HepG2 (cell line): Measurements from ENCODE around the gene MOG. TPM values are rescaled to one million over a fixed set of nuclear protein-coding genes. Genes with fewer than 3 reads are reported as not detected.

ENCODE experiments used
- ATAC-seq: fragments of 200-7000 bp; cut with Tn5 transposase; 3 replicates; pipeline ENCODE4 v1.9.1; 2020; ENCODE audit warnings: mild to moderate bottlenecking, moderate library complexity
- BruUV-seq: library from RNA; stranded (reverse); fragments of 400-500 nt; replicated peaks from 2 replicates; lab custom pipeline; 2021; lab: Mats Ljungman, UMichigan
- CTCF ChIA-PET: fragments of 300-600 bp; formaldehyde crosslinking; extraction: SDS; loops from one replicate; lab custom pipeline; 2021; ENCODE audit warnings: low total read pairs, inconsistent platforms, low intra/inter-chr PET ratio; lab: Yijun Ruan, JAX
- POLR2A ChIA-PET: fragments of 350-600 bp; sonication (Branson Sonifier 250); formaldehyde crosslinking; loops from one replicate; lab custom pipeline; 2020; ENCODE audit warnings: antibody characterized with exemption, inconsistent platforms; lab: Yijun Ruan, JAX
- DNase-seq: peaks from one replicate; pipeline ENCODE4 v3.0.0-alpha.2; 2015; ENCODE audit warnings: low spot score
- FAIRE-seq: peaks from 3 replicates; lab custom pipeline; 2011; peaks lifted over from hg19 to GRCh38; lab: Jason Lieb, UNC
- H2AFZ ChIP-seq: one replicate; pipeline ENCODE4 v1.6.1; 2011; ENCODE audit warnings: low read length, inconsistent platforms
- H3K27ac ChIP-seq: fragments of 300-600 bp; 3 replicates; pipeline ENCODE4 v1.8.0; 2011; ENCODE audit warnings: mixed run types, mild to moderate bottlenecking, mixed read lengths, low read length, inconsistent platforms; ENCODE audit not compliant: insufficient read depth; ENCODE audit errors: extremely low read length
- H3K27me3 ChIP-seq, 2 experiments: fragments of 200-600 bp in 1 of 2; 2 replicates in 1 of 2; 3 replicates in 1 of 2; pipeline versions ENCODE4 v1.6.0 to v1.8.0; 2011; ENCODE audit warnings: low read length in 2 of 2, mild to moderate bottlenecking in 2 of 2, moderate library complexity in 2 of 2, inconsistent platforms in 1 of 2; ENCODE audit not compliant: insufficient read depth in 2 of 2, control insufficient read depth in 1 of 2
- H3K36me3 ChIP-seq, 2 experiments: fragments of 200-600 bp in 1 of 2; replicated peaks in 1 of 2; 2 replicates in 1 of 2; 3 replicates in 1 of 2; pipeline versions ENCODE4 v1.5.1 to v1.8.0; 2011; ENCODE audit warnings: low read length in 2 of 2, inconsistent platforms in 1 of 2; ENCODE audit not compliant: insufficient read depth in 2 of 2, control insufficient read depth in 1 of 2
- H3K4me1 ChIP-seq: 2 replicates; pipeline ENCODE4 v1.5.1; 2012; ENCODE audit warnings: low read length, inconsistent platforms; ENCODE audit not compliant: insufficient read depth
- H3K4me2 ChIP-seq: 2 replicates; pipeline ENCODE4 v1.6.0; 2011; ENCODE audit warnings: low read depth, low read length, inconsistent platforms
- H3K4me3 ChIP-seq, 3 experiments: fragments of 200-600 bp in 1 of 3; sonication (generic), shearing (Covaris generic) in 1 of 3; replicated peaks in 1 of 3; 2 replicates each; pipeline ENCODE4 v1.5.1; 2011 to 2016; ENCODE audit warnings: low read length in 3 of 3, inconsistent platforms in 2 of 3, low read depth in 2 of 3, mild to moderate bottlenecking in 2 of 3, control low read depth in 1 of 3, mixed read lengths in 1 of 3; ENCODE audit not compliant: insufficient read depth in 1 of 3
- H3K79me2 ChIP-seq: one replicate; pipeline ENCODE4 v1.6.1; 2011; ENCODE audit warnings: low read length, inconsistent platforms; ENCODE audit not compliant: insufficient read depth
- H3K9ac ChIP-seq: 2 replicates; pipeline ENCODE4 v1.6.0; 2011; ENCODE audit warnings: mild to moderate bottlenecking, low read depth, low read length, inconsistent platforms; ENCODE audit not compliant: insufficient read depth
- H3K9me3 ChIP-seq: 2 replicates; pipeline ENCODE4 v1.5.1; 2012; ENCODE audit warnings: mild to moderate bottlenecking, low read length
- H4K20me1 ChIP-seq: 2 replicates; pipeline ENCODE4 v1.6.0; 2011; ENCODE audit warnings: inconsistent platforms, mild to moderate bottlenecking, low read length, moderate library complexity; ENCODE audit not compliant: insufficient read depth
- HMG20B ChIP-seq: conservative IDR thresholded peaks from 2 replicates; pipeline ENCODE4 v1.6.1; 2016; ENCODE audit warnings: missing genetic modification reagents, missing compliant biosample characterization
- KAT8 ChIP-seq: IDR thresholded peaks from 2 replicates; pipeline ENCODE4 v1.6.1; 2016; ENCODE audit warnings: missing genetic modification reagents, missing compliant biosample characterization
- KMT2A ChIP-seq: sonication (generic); formaldehyde crosslinking; IDR thresholded peaks from 2 replicates; pipeline ENCODE4 v1.4.0; 2020; ENCODE audit warnings: missing genetic modification reagents
- MAF1 ChIP-seq: sonication (generic); formaldehyde crosslinking; IDR thresholded peaks from 2 replicates; pipeline ENCODE4 v1.5.0; 2020; ENCODE audit warnings: missing genetic modification reagents, borderline replicate concordance
- RAD21 ChIP-seq: fragments of 450-650 bp; formaldehyde crosslinking; IDR thresholded peaks from 2 replicates; pipeline ENCODE4 v1.5.0; 2020; ENCODE audit warnings: mild to moderate bottlenecking
- ZBTB3 ChIP-seq: sonication (generic); formaldehyde crosslinking; IDR thresholded peaks from 2 replicates; pipeline ENCODE4 v1.4.0; 2020; ENCODE audit warnings: low read depth, mild to moderate bottlenecking, moderate library complexity, missing genetic modification reagents, borderline replicate concordance
- ZNF720 ChIP-seq: sonication (generic); formaldehyde crosslinking; IDR thresholded peaks from 2 replicates; pipeline ENCODE4 v1.4.0; 2020; ENCODE audit warnings: missing genetic modification reagents
- ZNF781 ChIP-seq: sonication (generic); formaldehyde crosslinking; IDR thresholded peaks from 2 replicates; pipeline ENCODE4 v1.5.1; 2020; ENCODE audit warnings: borderline replicate concordance, mild to moderate bottlenecking, missing genetic modification reagents; ENCODE audit errors: not compliant biosample characterization
- WGBS: methylation state at CpG from one replicate; pipeline ENCODE4 v1.1.6; 2017; ENCODE audit warnings: low lambda C conversion rate; 5-methylcytosine and 5-hydroxymethylcytosine counted together
- in situ Hi-C: cut with HindIII; loops from 2 replicates; pipeline ENCODE4 v1.10.0; 2017; ENCODE audit warnings: low pct_unique_long_range_greater_than_20kb; ENCODE audit not compliant: extremely low pct_ligation_motif_present
- intact Hi-C: fragments of 100-400 bp; cut with micrococcal nuclease; formaldehyde crosslinking; loops from one replicate; pipeline ENCODE4 v1.10.0; 2022; ENCODE audit not compliant: unreplicated experiment
- polyA plus RNA-seq, 8 experiments: library from polyadenylated mRNA; depleted of rRNA in 3 of 8; stranded (reverse) in 7 of 8; unstranded in 1 of 8; fragments of >200 nt; fragmentation: Illumina TruSeq in 4 of 8; extraction: Trizol in 4 of 8; gene quantifications; 2 replicates each; pipeline versions ENCODE4 v1.2.1 to v1.2.3, GENCODE V29; 2011 to 2016; ENCODE audit warnings: low read depth in 4 of 8, missing spikeins in 1 of 8, mixed read lengths in 1 of 8; ENCODE audit not compliant: insufficient read depth in 1 of 8
- total RNA-seq, 5 experiments: library from RNA; depleted of rRNA; stranded (reverse); fragments of >200 nt; fragmentation: Illumina TruSeq; extraction: Trizol; gene quantifications; 2 replicates each; pipeline ENCODE4 v1.2.3, GENCODE V29; 2016; ENCODE audit warnings: low read depth in 1 of 5
- TF ChIP-seq, protein P1 (sequence below): sonication (generic); formaldehyde crosslinking; conservative IDR thresholded peaks from 2 replicates; pipeline ENCODE4 v1.4.0; 2020; ENCODE audit warnings: mild to moderate bottlenecking, missing genetic modification reagents, moderate library complexity
- TF ChIP-seq, protein P2 (sequence below): sonication (generic); formaldehyde crosslinking; IDR thresholded peaks from 2 replicates; pipeline ENCODE4 v1.4.0; 2020; ENCODE audit warnings: missing genetic modification reagents, low read depth, mild to moderate bottlenecking, borderline replicate concordance
- TF ChIP-seq, protein P3 (sequence below): sonication (generic); formaldehyde crosslinking; IDR thresholded peaks from 2 replicates; pipeline ENCODE4 v1.8.1; 2023; ENCODE audit warnings: mild to moderate bottlenecking, moderate library complexity, missing genetic modification reagents
- TF ChIP-seq, protein P4 (sequence below): sonication (generic); formaldehyde crosslinking; IDR thresholded peaks from 2 replicates; pipeline ENCODE4 v1.4.0; 2020; ENCODE audit warnings: missing genetic modification reagents
- TF ChIP-seq, protein P5 (sequence below): sonication (generic); formaldehyde crosslinking; IDR thresholded peaks from 2 replicates; pipeline ENCODE4 v1.4.0; 2020; ENCODE audit warnings: low read depth, mild to moderate bottlenecking, missing genetic modification reagents

Gene MOG
- total and polyA plus RNA-seq, 2 of the 13 experiments (the other 11 are each of a cell fraction or from before 2014, with no cell fraction given): not detected

DNA sequence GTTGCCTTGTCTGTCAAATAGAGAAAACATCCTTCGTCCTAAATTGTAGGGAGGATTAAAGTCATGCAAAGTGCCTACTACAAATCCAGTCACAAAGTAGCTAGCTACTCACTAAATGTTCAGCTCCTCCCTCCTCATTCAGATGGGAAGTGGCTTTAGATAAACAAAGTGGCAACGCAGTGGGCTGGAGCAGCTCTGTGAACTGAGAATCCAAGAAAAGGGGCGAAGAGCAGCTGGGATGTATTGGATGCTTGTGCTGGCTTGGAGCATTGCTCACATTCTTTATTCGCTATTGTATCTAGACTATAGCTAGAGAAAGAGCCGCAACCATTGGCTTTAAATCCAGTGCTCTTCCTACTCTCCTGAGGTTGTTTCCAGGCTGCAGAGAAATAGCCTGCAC lies 10.3 kb downstream of the MOG start:
- BruUV-seq: no TSS peak
- Histone ChIP-seq H3K9ac (no peak overlapping the region), H3K36me3 (no peaks in the 10 kb centered on the region), H2AFZ (no peak overlapping the region), H3K4me1 (no peaks in the 10 kb centered on the region), H3K4me2 (no peak overlapping the region), H3K27me3 (peaks cover 2 to 12% of the 10 kb centered on the region in 2 experiments; a peak in 3 of 5 replicates), H3K79me2 (no peaks in the 10 kb centered on the region), H3K27ac (no peak overlapping the region), H3K4me3 (no peak overlapping the region), H4K20me1 (no peaks in the 10 kb centered on the region), H3K9me3 (no peaks in the 10 kb centered on the region)
- ChIA-PET CTCF (no interaction called here), POLR2A (no interaction called here)
- FAIRE-seq (no peak), DNase-seq (no peak), ATAC-seq (no peak)
- 30% methylated on average over 5 of the region's 5 CpGs for WGBS
- in situ Hi-C loops: no loop called here
- intact Hi-C loops: no loop called here
- TF ChIP-seq RAD21 (CRISPR knock-in tag) (no peak), ZBTB3 (CRISPR knock-in tag) (no peak), KMT2A (CRISPR knock-in tag) (no peak), ZNF781 (CRISPR knock-in tag) (no peak), ZNF720 (no peak), KAT8 (CRISPR knock-in tag) (no peak), MAF1 (CRISPR knock-in tag) (no peak), HMG20B (no peak)
- TF ChIP-seq, protein P1, sequence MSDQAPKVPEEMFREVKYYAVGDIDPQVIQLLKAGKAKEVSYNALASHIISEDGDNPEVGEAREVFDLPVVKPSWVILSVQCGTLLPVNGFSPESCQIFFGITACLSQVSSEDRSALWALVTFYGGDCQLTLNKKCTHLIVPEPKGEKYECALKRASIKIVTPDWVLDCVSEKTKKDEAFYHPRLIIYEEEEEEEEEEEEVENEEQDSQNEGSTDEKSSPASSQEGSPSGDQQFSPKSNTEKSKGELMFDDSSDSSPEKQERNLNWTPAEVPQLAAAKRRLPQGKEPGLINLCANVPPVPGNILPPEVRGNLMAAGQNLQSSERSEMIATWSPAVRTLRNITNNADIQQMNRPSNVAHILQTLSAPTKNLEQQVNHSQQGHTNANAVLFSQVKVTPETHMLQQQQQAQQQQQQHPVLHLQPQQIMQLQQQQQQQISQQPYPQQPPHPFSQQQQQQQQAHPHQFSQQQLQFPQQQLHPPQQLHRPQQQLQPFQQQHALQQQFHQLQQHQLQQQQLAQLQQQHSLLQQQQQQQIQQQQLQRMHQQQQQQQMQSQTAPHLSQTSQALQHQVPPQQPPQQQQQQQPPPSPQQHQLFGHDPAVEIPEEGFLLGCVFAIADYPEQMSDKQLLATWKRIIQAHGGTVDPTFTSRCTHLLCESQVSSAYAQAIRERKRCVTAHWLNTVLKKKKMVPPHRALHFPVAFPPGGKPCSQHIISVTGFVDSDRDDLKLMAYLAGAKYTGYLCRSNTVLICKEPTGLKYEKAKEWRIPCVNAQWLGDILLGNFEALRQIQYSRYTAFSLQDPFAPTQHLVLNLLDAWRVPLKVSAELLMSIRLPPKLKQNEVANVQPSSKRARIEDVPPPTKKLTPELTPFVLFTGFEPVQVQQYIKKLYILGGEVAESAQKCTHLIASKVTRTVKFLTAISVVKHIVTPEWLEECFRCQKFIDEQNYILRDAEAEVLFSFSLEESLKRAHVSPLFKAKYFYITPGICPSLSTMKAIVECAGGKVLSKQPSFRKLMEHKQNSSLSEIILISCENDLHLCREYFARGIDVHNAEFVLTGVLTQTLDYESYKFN (CRISPR knock-in tag): no peak
- TF ChIP-seq, protein P2, sequence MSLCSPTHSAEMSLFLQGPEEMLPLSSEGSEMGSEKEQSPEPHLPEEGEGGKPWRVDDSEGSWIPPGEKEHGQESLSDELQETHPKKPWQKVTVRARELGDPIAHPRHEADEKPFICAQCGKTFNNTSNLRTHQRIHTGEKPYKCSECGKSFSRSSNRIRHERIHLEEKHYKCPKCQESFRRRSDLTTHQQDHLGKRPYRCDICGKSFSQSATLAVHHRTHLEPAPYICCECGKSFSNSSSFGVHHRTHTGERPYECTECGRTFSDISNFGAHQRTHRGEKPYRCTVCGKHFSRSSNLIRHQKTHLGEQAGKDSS (CRISPR knock-in tag): no peak
- TF ChIP-seq, protein P3, sequence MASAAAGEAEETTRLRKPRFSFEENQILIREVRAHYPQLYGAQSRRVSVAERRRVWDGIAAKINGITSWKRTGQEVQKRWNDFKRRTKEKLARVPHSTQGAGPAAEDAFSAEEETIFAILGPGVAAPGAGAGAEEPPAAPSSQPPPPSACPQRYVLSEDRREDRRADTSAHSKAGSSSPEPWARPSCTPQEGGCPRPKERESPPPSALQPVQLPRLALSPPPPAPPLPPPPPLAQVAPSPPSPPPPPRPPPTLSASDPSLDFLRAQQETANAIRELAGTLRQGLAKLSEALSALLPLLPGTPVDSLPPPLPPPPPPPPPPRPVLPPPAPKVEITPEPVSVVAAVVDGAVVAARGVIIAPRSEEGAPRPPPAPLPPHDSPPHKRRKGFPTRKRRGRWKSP (CRISPR knock-in tag): no peak
- TF ChIP-seq, protein P4, sequence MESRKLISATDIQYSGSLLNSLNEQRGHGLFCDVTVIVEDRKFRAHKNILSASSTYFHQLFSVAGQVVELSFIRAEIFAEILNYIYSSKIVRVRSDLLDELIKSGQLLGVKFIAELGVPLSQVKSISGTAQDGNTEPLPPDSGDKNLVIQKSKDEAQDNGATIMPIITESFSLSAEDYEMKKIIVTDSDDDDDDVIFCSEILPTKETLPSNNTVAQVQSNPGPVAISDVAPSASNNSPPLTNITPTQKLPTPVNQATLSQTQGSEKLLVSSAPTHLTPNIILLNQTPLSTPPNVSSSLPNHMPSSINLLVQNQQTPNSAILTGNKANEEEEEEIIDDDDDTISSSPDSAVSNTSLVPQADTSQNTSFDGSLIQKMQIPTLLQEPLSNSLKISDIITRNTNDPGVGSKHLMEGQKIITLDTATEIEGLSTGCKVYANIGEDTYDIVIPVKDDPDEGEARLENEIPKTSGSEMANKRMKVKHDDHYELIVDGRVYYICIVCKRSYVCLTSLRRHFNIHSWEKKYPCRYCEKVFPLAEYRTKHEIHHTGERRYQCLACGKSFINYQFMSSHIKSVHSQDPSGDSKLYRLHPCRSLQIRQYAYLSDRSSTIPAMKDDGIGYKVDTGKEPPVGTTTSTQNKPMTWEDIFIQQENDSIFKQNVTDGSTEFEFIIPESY (CRISPR knock-in tag): no peak
- TF ChIP-seq, protein P5, sequence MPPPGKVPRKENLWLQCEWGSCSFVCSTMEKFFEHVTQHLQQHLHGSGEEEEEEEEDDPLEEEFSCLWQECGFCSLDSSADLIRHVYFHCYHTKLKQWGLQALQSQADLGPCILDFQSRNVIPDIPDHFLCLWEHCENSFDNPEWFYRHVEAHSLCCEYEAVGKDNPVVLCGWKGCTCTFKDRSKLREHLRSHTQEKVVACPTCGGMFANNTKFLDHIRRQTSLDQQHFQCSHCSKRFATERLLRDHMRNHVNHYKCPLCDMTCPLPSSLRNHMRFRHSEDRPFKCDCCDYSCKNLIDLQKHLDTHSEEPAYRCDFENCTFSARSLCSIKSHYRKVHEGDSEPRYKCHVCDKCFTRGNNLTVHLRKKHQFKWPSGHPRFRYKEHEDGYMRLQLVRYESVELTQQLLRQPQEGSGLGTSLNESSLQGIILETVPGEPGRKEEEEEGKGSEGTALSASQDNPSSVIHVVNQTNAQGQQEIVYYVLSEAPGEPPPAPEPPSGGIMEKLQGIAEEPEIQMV (CRISPR knock-in tag): no peak
